HL-60/S4 (cell line): ENCODE measurements around the gene FGFR3.
"Not testable (repeated sequence)": the region's sequence is repeated elsewhere in the genome, so short reads cannot be mapped to it uniquely, and the experiment has no call there.

Experiments used
- in situ Hi-C: fragments of 300-500 bp; cut with MboI; formaldehyde crosslinking; loops from 2 replicates; pipeline ENCODE4 v1.14.3; 2022; ENCODE audit warnings: low sequenced_read_pairs

FGFR3 gene

DNA sequence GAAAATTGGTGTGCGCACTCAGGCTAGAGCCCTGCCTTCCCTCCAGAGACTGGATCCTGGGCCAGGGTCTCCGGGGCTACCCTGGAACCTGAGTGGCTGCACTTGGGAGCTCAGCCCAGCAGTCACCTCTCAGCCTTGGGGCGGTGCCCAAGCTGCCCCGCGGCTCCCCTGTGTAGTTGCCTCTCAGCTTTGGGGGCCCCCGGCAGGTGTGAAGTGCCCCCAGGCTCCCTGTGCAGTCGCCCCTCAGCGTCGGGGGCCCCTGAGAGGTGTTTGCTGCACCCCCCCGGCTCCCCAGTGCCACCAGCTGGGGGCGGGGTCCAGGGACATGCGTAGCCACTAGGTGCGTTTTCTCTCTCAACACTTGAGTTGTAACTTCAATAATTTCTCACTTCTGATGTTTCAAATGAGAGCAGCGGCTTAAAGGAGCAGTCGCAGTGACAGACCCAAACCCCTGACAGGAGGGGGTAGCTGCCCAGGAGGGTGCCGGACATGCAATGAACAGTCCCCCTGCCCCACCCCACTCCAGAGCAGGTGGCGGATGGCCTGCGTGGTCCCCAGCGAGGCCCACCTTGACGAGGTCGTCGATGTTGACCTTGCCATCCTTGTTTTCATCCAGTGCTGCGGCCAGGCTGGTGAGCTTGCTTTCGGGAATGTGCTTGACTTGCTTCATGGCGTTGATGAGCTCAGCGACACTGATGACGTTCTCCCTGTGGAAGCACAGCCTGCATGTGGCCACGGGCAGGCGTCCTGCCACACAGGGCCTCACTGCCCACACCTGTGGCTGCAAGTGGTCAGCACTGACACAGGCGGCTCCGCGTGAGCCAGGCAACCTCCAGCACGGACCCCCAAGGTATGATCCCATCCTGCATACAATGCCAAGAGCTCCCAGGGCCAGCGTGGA, 22.3 kb downstream of the FGFR3 start:
- in situ Hi-C loops: loop anchor here (10.0 kb wide), 1 partner anchor 71 kb away; no protein-coding TSS in a partner anchor

- in situ Hi-C loops: loop anchor here (10.0 kb wide), 1 partner anchor 71 kb away; no protein-coding TSS in a partner anchor
These were observed 23.1 kb downstream of the FGFR3 start for GRCh38 chr4:1815997-1816860.

- in situ Hi-C loops: loop anchor here (10.0 kb wide), 1 partner anchor 74 kb away; no protein-coding TSS in a partner anchor
These were observed 26.2 kb downstream of the FGFR3 start for GRCh38 chr4:1819284-1819683.

DNA sequence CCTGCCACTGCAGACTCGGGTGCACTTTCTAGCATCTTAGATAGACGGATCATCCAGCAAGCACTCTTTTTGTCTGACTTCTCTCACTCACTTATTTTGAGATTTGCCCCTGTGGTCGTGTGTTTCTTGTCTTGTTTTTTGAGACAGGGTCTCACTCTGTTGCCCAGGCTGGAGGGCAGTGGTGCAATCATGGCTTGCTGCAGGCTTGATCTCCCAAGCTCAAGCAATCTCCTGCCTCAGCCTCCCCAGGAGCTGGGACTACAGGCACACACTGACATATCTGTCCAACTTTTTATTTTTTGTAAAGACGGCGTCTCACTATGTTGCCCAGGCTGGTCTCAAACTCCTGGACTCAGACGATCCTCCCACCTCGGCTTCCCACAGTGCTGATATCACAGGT, 26.7 kb downstream of the FGFR3 start:
- in situ Hi-C loops: loop anchor here (10.0 kb wide), 1 partner anchor 75 kb away; no protein-coding TSS in a partner anchor

GRCh38 chr4:1821679-1822567, 28.8 kb downstream of the FGFR3 start:
- in situ Hi-C loops: no loop called here

GRCh38 chr4:1822568-1823544, 29.8 kb downstream of the FGFR3 start:
- in situ Hi-C loops: no loop called here

GRCh38 chr4:1823545-1823932, 30.4 kb downstream of the FGFR3 start:
- in situ Hi-C loops: no loop called here

GRCh38 chr4:1824746-1825145, 31.7 kb downstream of the FGFR3 start:
- in situ Hi-C loops: no loop called here

- in situ Hi-C loops: no loop called here
These were observed 32.2 kb downstream of the FGFR3 start for GRCh38 chr4:1825326-1825725.

- in situ Hi-C loops: no loop called here
These were observed 33.6 kb downstream of the FGFR3 start for GRCh38 chr4:1826531-1827350.

- in situ Hi-C loops: no loop called here
These were observed 37.1 kb downstream of the FGFR3 start for GRCh38 chr4:1830234-1830633.

DNA sequence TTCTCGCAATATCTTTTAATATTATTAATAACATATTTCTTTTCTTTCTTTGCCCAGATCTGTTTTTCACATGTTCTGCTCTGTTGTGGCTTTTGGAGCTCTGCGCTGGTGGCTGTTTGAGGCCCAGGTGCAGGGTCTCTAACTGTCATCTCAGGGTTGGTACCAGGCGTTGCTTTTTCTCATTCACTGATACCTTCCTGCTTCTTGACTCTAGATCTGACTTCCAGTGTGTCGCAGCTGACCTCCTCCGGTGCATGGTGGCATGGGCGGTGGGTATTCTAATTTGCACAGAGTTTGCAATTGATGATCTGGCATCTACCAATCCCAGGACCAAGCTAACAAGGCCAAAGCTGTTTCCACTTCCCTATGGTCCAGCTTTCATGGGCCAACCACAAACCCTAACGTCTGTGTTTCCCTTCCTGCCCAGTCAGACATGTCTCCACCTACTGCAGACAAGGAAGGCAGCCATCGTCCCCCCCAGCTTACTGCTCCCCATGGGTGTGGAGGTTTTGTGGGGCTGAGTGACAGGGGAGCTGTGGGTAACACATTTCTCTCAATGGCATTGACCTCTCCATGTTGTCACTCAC, 37.6 kb downstream of the FGFR3 start:
- in situ Hi-C loops: no loop called here

DNA sequence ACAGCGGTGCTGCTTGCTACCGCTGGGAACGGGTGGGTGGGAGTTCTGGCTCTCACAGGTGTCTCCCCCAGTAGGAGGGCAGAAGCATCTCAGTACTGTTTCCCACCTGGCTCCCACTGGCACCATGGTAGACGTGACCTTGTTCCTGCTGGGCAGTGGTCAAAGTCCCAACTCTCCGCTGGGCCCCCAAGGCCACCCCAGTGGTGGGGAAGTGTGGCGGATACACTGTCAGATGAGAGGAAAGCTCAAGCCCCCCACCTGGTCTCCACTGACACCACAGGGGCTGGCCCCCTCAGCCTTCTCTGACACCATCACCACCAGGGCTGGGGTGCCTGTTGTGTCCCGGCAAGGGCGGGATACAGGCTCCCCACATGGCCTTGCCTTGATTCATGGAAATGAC, 38.2 kb downstream of the FGFR3 start:
- in situ Hi-C loops: no loop called here

GRCh38 chr4:1832690-1833089, 39.6 kb downstream of the FGFR3 start:
- in situ Hi-C loops: no loop called here

DNA sequence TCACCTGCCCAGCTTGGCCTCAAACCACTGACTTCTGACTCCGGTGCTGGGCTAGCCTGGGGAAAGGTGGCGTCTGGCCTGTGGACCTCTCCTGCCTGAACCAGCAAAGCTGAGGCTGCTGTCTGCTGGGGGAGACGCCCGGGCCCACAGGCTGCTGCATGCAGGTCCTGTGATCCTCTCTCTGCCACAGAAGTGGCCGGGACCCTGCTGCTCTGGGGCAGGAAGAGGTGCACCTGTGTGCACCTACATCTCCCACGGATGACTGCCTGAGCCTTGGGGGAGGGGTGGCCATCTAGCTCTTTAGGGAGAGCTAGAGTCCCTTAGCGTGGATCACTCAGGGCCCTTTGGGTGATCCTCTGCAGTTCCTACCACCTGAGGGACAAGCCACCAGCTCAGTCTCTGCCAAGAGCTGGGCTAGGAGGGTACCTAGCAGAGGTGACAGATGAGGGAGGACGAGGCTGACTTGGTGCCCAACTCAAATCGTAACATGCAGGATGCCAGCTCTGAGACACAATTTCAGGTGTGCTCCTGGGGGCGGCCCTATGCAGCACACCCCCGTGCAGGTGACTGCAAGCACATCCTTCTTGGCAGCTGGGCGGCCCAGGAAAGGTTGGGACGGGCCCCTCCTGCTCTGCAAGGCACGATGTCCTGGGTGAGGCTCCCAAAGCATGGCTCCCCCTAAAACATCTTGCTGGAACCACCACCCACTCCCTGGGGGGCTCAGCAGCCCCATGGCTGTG, 40.4 kb downstream of the FGFR3 start:
- in situ Hi-C loops: no loop called here

DNA sequence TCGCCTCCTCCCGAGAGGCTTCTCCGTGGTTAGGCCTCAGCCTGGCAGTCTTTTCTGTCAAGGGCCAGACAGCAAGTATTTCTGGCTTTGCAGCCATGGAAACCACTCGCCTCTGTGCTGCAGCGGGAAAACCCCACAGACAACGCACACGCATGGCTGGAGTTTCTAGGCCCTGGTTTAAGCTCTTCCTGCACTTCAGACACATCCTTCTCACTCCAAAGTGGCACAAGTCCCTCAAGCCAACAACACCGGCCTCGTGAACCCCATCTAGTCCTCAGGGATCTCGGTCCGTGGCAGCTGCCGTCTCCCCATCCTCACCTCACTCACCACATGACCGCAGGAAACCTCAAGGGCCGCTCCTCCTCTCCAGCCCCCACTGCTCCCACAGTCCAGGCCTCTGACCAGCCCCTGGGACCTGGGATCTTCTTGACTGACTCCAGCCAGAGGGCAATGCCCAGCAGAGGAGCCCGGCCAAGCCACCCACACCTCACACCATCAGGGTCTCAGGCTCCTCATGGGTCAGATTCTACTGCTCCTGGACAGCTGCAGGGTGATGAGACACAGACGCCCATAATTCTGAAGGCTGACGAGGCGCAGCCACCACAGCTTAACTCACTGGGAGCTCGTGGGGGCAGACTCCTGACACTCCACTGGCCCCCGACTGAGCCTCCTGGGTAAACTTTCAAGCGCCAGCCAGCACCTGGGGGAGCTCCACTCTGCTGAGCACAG, 41.1 kb downstream of the FGFR3 start:
- in situ Hi-C loops: no loop called here

GRCh38 chr4:1835836-1836235, 42.7 kb downstream of the FGFR3 start:
- in situ Hi-C loops: not testable (repeated sequence)
